B cell (primary cell): ENCODE data around the gene ANGPTL7.

Experiments
- EZH2 ChIP-seq: IDR thresholded peaks from 2 replicates; pipeline ENCODE4 v1.6.1; 2012; ENCODE audit warnings: borderline replicate concordance, low read depth, mild to moderate bottlenecking, moderate library complexity, low read length; ENCODE audit not compliant: insufficient read depth, poor library complexity, severe bottlenecking
- TF ChIP-seq, protein P1 (sequence below): fragments of 200-600 bp; IDR thresholded peaks from one replicate; pipeline ENCODE4 v1.8.0; 2022; ENCODE audit warnings: antibody characterized with exemption, mild to moderate bottlenecking

DNA sequence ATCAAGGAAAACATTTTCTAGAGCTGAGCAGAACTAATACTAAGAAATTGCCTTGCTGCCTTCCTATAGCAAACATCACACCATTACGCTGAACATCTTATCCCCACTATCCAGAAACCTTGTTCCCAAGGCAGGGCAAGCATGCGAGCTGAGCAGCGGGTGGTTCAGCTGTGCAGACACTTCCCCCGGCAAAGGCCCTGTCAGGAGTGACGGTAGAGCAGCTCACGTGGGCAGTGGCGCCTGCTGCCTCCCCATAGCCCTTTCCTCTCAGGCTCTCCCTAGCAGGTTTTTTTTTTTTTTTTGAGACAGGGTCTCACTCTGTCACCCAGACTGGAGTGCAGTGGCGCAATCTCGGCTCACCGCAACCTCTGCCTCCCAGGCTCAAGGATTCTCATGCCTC is 13.7 kb upstream of the ANGPTL7 start:
- TF ChIP-seq, protein P1, sequence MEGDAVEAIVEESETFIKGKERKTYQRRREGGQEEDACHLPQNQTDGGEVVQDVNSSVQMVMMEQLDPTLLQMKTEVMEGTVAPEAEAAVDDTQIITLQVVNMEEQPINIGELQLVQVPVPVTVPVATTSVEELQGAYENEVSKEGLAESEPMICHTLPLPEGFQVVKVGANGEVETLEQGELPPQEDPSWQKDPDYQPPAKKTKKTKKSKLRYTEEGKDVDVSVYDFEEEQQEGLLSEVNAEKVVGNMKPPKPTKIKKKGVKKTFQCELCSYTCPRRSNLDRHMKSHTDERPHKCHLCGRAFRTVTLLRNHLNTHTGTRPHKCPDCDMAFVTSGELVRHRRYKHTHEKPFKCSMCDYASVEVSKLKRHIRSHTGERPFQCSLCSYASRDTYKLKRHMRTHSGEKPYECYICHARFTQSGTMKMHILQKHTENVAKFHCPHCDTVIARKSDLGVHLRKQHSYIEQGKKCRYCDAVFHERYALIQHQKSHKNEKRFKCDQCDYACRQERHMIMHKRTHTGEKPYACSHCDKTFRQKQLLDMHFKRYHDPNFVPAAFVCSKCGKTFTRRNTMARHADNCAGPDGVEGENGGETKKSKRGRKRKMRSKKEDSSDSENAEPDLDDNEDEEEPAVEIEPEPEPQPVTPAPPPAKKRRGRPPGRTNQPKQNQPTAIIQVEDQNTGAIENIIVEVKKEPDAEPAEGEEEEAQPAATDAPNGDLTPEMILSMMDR: no peak
- TF ChIP-seq EZH2: no peak
